Amniotic stem cell (primary cell): ENCODE results near the gene RAET1E.
"Not testable (repeated sequence)": the region's sequence is repeated elsewhere in the genome, so short reads cannot be mapped to it uniquely, and the experiment has no call there.

Experiments used
- DNase-seq: peaks from one replicate; lab custom pipeline; 2025; lab: John Stamatoyannopoulos, UW

Gene RAET1E

GRCh38 chr6:149897855-149898744 is at the start of gene RAET1E:
Gene RAET1E, minus strand, starts transcription at chr6:149898113. Its CDS starts 7,212 bp downstream, at chr6:149890901.
- DNase-seq, result no peak

DNA sequence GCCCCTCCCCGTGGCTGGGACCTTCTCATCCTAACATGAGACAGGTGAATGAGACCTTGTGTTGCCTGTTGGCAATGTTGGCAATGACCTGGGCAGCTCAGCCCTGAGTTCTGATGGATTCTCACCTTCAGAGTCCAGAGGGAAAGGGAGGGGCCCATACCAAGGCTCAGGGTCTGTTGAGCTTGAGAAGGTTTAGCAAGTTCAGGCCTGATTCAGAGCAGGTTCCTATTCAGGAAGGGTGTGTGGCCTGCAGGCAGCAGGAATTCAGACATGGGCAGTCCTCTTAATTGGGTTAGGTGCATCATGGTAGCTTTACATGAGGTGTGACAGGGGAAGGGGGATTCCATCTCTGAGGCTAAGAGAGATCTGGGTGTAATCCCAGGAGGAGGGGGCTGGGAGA is 49.6 kb upstream of the RAET1E start:
- not testable (repeated sequence) for DNase-seq

DNA sequence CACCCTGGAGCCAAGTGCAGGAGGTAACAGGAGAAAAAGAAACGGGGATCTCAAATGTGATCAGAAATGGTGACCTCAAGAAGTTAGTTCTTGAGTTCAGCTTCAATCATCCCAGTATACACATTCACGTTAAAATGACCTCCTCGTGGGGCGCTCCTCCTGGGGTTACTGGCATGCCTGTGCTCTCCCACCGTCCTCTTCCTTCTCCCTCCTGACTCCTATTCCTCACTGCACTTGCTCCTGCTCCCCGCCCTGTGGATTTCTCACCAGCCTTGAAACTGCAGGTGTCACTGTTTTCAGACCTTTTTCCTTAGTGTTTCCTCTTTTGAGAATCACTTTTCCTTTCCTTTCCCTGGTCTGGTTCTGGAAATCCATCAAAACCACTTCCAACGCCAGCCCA is 48.7 kb upstream of the RAET1E start:
- not testable (repeated sequence) for DNase-seq

- DNase-seq, result not testable (repeated sequence)
These were observed 47.4 kb upstream of the RAET1E start for GRCh38 chr6:149945276-149945675.

DNA sequence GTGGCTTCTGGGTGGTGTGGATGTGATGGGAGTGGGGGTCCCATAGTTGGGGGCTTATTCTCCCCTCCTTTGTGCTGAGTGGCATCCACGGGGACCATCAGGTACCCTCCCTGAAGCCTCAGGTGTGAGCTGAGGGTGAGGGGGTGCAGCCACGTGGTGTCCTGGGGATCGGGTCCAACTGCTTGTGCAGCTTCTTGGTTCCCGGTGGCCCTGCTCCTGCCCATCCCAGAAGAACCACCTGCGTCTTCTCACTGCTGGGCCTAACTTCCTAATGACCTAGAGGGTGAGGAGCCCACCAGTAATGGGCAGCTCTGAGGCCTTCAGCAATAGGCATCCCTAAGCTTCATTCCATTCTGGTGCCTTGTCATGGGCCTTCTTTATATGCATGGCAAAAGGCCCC is 45.4 kb upstream of the RAET1E start:
- DNase-seq, result not testable (repeated sequence)

DNA sequence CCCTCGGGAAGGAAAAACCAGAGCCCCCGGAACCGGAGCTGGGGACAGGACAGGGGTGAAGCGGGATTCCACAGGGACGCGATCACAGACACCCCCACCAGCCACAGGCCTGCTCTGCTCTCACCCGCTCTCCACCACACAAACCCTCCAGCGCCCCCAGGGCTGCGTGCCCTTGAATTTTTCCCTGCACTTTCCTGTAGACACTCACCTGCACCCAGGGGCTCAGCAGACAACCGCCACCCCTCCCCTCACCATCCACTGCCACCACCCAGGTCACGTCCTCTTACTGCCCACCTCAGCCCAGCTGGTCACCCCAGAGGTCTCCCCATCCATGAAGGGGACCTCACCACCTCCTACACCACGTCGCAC is 44.5 kb upstream of the RAET1E start:
- no peak for DNase-seq

GRCh38 chr6:149941583-149942460 is 43.9 kb upstream of the RAET1E start, which contains the start of gene ULBP2:
Gene ULBP2, plus strand, starts transcription at chr6:149942014. Its CDS starts 59 bp downstream, at chr6:149942073.
- peak; percentile 94 for DNase-seq

- no peak for DNase-seq
These were observed 42.7 kb upstream of the RAET1E start for GRCh38 chr6:149940672-149940982.

DNA sequence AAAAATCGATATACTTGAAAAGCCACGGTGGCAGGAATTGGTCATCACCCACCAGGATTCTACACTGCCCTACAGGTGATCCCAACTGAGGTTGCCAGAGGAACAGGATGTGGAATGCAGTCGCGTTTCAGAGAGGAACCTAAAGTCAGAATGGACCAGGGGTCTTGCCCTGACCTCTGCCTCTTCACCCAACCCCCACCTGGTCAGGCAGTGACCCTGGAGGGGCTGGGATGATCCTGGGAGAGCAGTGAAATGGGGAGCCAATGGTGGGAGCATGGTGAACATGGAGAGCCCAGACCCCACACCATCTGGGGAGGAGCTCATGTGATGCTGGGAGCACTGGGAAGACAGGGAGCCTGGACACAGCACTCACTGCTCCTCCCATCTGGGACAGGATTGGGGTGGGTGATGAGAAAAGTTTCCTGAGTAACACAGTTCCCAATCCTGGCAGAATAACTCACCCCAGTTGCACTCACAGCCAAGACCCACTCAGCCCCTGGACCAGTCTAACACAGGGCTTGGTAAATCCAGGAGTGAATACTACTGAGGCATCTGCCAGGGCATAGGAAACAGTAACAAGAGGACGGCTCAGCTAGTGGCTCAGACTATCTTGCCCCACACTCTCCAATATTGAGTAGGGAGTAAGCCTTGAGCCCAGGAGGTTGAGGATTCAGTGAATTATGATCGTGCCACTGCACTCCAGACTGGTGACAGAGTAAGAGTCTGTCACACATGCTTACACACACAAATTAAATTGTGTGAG is 42.2 kb upstream of the RAET1E start:
- no peak for DNase-seq

DNA sequence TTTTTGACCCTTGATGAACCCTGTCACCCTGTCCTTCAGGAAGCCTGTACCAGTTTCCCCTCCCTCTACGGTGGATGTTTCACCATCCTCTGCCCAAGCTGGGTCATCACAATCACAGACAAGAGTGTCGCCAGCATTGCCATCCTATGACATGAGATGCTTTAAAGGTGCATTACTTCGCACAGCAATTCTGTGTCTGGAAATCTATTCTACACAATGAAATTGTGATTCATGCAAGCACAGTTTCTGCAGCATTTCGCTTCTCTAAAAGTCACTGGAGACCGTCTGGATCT is 41.4 kb upstream of the RAET1E start:
- no peak for DNase-seq

DNA sequence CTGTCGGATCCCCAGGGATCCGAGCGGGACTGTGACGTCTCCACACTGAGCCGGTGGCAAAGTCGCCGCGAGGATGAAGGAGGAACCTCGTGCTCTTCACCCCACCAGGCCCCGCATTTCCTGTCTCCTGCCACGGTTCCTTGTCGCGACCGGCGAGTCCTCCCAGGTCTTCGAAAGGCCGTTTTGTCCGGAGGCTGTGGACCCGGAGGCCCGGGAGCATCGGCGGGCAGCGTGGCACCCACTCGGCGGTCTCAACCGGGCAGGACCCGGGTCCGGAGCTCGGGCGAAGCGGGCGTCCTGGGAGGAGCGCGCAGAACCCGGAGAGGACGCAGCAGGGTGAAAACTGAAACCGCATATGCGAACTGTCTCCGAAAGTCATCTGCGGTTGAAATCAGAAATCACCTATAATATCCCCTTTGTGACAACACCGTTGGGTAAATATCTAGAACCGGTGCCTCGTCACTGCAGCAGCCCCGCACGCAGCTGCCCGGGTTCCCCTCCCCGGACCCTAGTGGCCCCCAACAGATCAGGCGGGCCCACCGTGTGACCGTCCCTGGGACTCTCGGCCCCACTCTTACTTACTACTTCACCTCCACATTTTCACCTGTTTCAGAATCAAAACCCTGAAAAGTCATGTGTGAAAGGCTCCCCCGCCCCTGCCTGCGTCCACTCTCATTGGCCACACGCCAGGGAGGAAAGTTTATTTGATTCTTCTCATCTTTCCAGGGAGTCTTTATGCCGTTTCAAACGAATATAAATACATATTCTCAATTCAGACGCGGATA is 40.9 kb upstream of the RAET1E start:
- DNase-seq, result no peak

- not testable (repeated sequence) for DNase-seq
These were observed 40.2 kb upstream of the RAET1E start for GRCh38 chr6:149938013-149938570.

- no peak for DNase-seq
These were observed 38.8 kb upstream of the RAET1E start for GRCh38 chr6:149936743-149937142.

DNA sequence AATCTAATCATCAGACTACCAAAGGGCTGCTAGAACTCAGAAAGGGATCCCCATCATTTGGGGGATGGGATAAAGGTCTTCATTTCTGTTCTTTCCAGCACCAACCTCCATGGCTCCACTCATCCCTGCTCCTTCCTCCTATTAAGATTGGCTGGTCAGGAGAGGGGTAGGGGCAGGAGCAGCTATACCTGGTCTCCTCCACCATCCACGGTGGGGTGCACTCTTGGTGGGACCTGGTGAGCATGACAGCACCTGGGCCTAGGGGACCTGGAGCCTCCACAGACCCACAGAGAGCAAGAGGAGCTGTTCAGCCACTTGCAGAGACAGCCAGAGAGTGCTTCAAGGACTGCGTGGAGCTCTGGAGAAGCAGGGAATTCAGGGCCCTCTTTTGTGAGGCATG is 37.8 kb upstream of the RAET1E start:
- DNase-seq, result no peak

DNA sequence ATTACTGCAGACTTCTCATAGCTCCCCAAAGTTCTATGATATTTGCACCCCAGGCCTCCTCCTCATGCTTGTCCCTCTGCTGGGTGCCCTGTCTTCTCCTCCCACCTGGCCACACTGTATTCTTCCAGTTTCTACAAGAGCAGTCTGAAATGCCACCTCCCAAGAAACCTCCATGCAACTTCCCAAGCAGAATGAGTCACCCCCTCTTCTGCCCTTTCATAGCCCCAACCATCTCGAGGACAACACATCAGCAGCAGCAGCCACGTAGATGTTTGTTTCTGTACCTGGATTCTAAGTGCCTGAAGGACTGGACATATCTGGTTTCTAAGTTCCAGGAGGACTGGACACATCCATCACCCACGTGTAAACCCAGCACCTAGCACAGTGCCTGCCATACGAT is 37.3 kb upstream of the RAET1E start:
- DNase-seq, result no peak

DNA sequence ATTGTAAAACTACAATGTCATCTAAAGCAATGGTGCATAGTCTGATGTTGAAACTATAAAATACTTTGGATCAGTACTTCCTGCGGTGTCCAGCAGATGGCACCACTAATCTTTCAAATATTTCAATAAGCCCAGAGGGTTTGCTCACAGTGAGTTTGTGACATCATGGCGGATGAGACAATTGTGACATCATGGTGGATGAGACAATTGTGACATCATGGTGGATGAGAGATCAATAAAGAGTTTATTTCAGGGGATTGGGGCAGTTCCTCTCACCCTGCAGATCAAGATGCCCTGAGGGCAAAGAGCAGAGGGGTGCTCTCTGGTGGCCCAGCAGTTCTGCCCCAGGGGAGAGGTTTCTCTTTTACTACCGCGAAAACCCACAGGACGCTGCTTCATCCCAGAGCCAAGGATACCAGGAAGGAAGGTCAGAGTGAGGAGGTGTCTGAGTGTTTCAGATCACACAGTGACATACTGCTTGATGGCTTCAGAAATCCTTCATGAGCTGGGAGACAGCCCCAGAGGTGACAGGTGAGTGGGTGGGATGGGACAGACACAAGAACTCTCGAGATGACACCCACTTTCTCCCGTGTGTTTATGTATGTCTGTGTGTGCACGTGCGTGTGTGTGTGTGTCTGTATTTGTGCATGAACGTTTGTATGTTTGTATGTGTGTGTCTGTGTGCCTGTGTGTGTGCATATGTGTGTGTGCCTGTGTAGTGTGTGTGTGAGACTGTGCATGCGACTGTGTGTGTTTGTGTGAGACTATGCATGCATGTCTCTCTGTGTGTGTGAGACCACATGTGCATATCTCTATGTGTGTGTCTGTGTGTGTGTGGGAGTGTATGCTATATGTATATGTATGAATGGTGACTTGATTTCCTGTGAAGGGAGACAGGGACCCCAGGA is 36.6 kb upstream of the RAET1E start:
- DNase-seq, result peak; percentile 47

- no peak for DNase-seq
These were observed 35.5 kb upstream of the RAET1E start for GRCh38 chr6:149933461-149933860.

DNA sequence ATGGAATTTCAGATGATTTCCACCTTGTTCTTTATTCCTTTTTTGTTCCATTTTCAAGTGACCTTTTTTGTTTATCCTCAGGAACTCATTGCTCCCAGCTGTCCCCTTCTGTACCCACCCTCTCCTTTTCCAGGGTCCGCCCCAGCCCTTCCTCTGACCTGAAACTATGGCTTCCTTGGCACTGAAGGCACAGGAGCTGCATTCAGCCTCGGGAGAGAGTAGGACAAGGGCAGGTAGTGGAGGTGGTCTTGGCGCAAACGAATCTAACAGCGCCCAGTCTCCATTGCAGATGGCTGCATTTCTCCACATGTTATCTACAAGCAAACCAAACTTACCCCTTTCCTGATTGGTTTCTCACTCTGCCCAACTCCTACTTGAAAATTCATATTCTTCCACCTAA is 35.1 kb upstream of the RAET1E start:
- no peak for DNase-seq

- DNase-seq, result no peak
These were observed 33.6 kb upstream of the RAET1E start for GRCh38 chr6:149931501-149931900.

DNA sequence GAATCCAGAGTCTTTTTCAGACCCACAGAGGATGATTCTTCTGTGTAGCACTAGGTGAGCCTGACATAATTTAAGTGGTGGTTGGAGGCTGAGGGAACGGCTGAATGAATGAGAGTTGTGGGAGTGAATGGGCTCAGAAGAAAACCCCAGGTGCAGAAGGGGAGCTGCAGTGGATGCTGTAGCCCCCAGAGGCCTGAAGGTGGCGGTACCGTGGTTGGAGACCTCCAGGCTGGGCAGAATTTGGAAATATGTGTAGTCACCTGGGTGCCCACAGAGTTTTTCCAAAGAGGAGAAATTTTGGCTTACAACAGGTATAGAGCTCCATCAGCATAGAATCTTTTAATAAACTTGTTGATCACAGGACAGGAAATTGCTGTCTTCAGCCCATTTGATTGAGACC is 31.5 kb upstream of the RAET1E start:
- DNase-seq, result no peak
